Neural progenitor cell (in vitro differentiated cells): ENCODE data around the gene ZNF496. TPM values are rescaled to one million over a fixed set of nuclear protein-coding genes. Genes with fewer than 3 reads are reported as not detected.

Experiments used
- DNase-seq: peaks from one replicate; pipeline ENCODE4 v3.0.0-alpha.2; 2016; ENCODE audit warnings: low spot score
- H2AFZ ChIP-seq: fragments of 200-600 bp; sonication (generic); replicated peaks from 2 replicates; pipeline ENCODE4 v1.6.1; 2016; ENCODE audit warnings: antibody characterized with exemption
- H3F3A ChIP-seq: fragments of 200-600 bp; sonication (generic); 2 replicates; pipeline ENCODE4 v1.6.1; 2016; ENCODE audit warnings: antibody characterized with exemption, low read depth
- H3K27ac ChIP-seq: fragments of 200-600 bp; sonication (generic); 2 replicates; pipeline ENCODE4 v1.5.1; 2016; ENCODE audit warnings: mild to moderate bottlenecking
- H3K27me3 ChIP-seq: fragments of 200-600 bp; sonication (generic); 2 replicates; pipeline ENCODE4 v1.6.1; 2016; ENCODE audit warnings: mild to moderate bottlenecking, moderate library complexity
- H3K36me3 ChIP-seq: fragments of 200-600 bp; sonication (generic); 2 replicates; pipeline ENCODE4 v1.5.1; 2016
- H3K4me1 ChIP-seq: fragments of 200-600 bp; sonication (generic); 2 replicates; pipeline ENCODE4 v1.6.1; 2016; ENCODE audit warnings: mixed run types
- H3K4me2 ChIP-seq: fragments of 200-600 bp; sonication (generic); 2 replicates; pipeline ENCODE4 v1.6.1; 2016
- H3K4me3 ChIP-seq: fragments of 200-600 bp; sonication (generic); 2 replicates; pipeline ENCODE4 v1.5.1; 2016
- H3K79me2 ChIP-seq: fragments of 200-600 bp; sonication (generic); 2 replicates; pipeline ENCODE4 v1.6.1; 2016; ENCODE audit warnings: low read depth
- H3K9ac ChIP-seq: fragments of 200-600 bp; sonication (generic); 2 replicates; pipeline ENCODE4 v1.6.1; 2016
- H3K9me3 ChIP-seq: fragments of 200-600 bp; sonication (generic); 2 replicates; pipeline ENCODE4 v1.5.1; 2016; ENCODE audit warnings: low read depth
- H4K20me1 ChIP-seq: fragments of 200-600 bp; sonication (generic); 2 replicates; pipeline ENCODE4 v1.6.1; 2016; ENCODE audit warnings: low read depth
- H3K27ac Mint-ChIP-seq: 3 replicates; pipeline ENCODE4 v1.8.0; 2021; ENCODE audit warnings: mixed read lengths
- H3K27me3 Mint-ChIP-seq: 2 replicates; pipeline ENCODE4 v1.8.0; 2022; ENCODE audit warnings: low read depth, mild to moderate bottlenecking, inconsistent platforms, moderate library complexity, mixed read lengths; ENCODE audit not compliant: insufficient read depth
- H3K36me3 Mint-ChIP-seq: 3 replicates; pipeline ENCODE4 v1.8.0; 2021; ENCODE audit warnings: mixed read lengths
- H3K4me1 Mint-ChIP-seq: 3 replicates; pipeline ENCODE4 v1.8.0; 2021; ENCODE audit warnings: mixed read lengths
- H3K4me3 Mint-ChIP-seq: 3 replicates; pipeline ENCODE4 v1.8.0; 2021; ENCODE audit warnings: mild to moderate bottlenecking, moderate library complexity, mixed read lengths
- H3K9me3 Mint-ChIP-seq: 3 replicates; pipeline ENCODE4 v1.8.0; 2020; ENCODE audit warnings: mixed read lengths
- EZH2 ChIP-seq: fragments of 200-600 bp; sonication (generic); IDR thresholded peaks from 2 replicates; pipeline ENCODE4 v1.6.1; 2017; ENCODE audit warnings: antibody characterized with exemption, mild to moderate bottlenecking, moderate library complexity
- EZH2phosphoT487 ChIP-seq: fragments of 200-600 bp; sonication (generic); IDR thresholded peaks from 2 replicates; pipeline ENCODE4 v1.6.1; 2017; ENCODE audit warnings: antibody characterized with exemption
- total RNA-seq: library from RNA; depleted of rRNA; stranded (reverse); fragments of >200 nt; gene quantifications from 2 replicates; pipeline ENCODE4 v1.2.3, GENCODE V29; 2015; ENCODE audit warnings: low replicate concordance
- TF ChIP-seq, protein P1 (sequence below): fragments of 200-600 bp; sonication (generic); IDR thresholded peaks from 2 replicates; pipeline ENCODE4 v1.5.1; 2017; ENCODE audit warnings: antibody characterized with exemption, mild to moderate bottlenecking

Gene ZNF496
- total RNA-seq, 1 donor from 2014 or later: 30.1 TPM

DNA sequence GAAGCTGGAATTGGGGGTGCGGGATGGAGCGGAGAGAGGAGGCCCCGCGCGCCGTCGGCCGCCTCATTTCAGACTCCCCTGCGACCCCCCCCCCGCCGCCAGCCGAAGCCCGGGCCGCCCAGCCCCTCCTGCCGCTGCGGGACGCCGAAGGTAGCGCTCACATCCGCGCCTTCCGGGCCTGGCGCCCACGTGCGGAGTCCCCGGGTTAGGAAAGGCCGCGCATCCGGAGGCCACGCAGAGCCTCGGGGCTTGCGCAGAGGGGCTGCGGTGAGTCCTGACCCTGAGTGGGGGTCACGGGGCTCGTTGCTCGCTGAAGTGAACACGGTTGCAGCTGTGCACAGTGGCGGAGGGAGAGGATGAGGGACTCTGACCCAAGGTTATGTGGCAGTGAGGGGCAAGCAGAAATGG lies 552 bp upstream of the ZNF496 start:
- H3K4me3 Mint-ChIP-seq: peak overlapping the region; percentile 92
- TF ChIP-seq, protein P1, sequence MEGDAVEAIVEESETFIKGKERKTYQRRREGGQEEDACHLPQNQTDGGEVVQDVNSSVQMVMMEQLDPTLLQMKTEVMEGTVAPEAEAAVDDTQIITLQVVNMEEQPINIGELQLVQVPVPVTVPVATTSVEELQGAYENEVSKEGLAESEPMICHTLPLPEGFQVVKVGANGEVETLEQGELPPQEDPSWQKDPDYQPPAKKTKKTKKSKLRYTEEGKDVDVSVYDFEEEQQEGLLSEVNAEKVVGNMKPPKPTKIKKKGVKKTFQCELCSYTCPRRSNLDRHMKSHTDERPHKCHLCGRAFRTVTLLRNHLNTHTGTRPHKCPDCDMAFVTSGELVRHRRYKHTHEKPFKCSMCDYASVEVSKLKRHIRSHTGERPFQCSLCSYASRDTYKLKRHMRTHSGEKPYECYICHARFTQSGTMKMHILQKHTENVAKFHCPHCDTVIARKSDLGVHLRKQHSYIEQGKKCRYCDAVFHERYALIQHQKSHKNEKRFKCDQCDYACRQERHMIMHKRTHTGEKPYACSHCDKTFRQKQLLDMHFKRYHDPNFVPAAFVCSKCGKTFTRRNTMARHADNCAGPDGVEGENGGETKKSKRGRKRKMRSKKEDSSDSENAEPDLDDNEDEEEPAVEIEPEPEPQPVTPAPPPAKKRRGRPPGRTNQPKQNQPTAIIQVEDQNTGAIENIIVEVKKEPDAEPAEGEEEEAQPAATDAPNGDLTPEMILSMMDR: no peak
- no peak for TF ChIP-seq EZH2
- TF ChIP-seq EZH2phosphoT487: no peak
- Histone ChIP-seq H3K79me2 (peaks cover 92% of the 10 kb centered on the region), H3K27me3 (no peaks in the 10 kb centered on the region), H3K27ac (peak overlapping the region; percentile 33), H3K36me3 (no peaks in the 10 kb centered on the region), H3K4me3 (peak overlapping the region; percentile 100), H4K20me1 (peaks cover 82% of the 10 kb centered on the region), H3K4me1 (peaks cover 36% of the 10 kb centered on the region), H3K4me2 (peak overlapping the region; percentile 93), H3F3A (peaks cover 6% of the 10 kb centered on the region), H2AFZ (no peak overlapping the region), H3K9ac (peak overlapping the region; percentile 54), H3K9me3 (no peaks in the 10 kb centered on the region)
- H3K27me3 Mint-ChIP-seq: peaks cover 3% of the 10 kb centered on the region
- peak; percentile 76 for DNase-seq
- H3K9me3 Mint-ChIP-seq: no peaks in the 10 kb centered on the region
- no peak overlapping the region for H3K27ac Mint-ChIP-seq
- peaks cover 52% of the 10 kb centered on the region for H3K4me1 Mint-ChIP-seq
- H3K36me3 Mint-ChIP-seq: peaks cover 30% of the 10 kb centered on the region

DNA sequence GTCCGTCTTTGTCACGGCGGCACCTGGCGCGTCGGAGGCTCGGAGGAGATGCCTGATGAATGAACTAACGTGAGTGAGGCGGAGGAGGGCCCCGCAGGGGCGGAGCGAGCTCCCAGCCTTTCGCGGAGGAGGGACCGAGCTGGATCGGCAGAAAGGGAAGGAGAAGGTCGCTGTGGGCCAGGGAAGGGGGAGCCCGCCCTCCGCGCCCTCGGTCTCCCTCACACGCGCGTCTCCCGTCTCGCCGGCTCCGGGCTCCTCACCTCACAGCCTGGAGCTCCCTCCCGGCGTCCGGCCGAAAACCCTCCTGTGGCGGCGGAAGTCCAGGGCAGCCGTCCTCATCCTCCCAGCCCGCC lies 519 bp downstream of the ZNF496 start:
- Histone ChIP-seq H3K4me3 (peak overlapping the region; percentile 100), H3K9me3 (no peaks in the 10 kb centered on the region), H3F3A (peaks cover 6% of the 10 kb centered on the region), H3K4me1 (peaks cover 35% of the 10 kb centered on the region), H3K4me2 (peak overlapping the region; percentile 91), H3K9ac (peak overlapping the region; percentile 97), H3K27ac (peak overlapping the region; percentile 92), H3K36me3 (no peaks in the 10 kb centered on the region), H3K79me2 (peaks cover 83% of the 10 kb centered on the region), H2AFZ (peak overlapping the region; percentile 84), H4K20me1 (peaks cover 82% of the 10 kb centered on the region), H3K27me3 (no peaks in the 10 kb centered on the region)
- Mint-ChIP-seq H3K4me1 (peaks cover 44% of the 10 kb centered on the region), H3K36me3 (peaks cover 37% of the 10 kb centered on the region), H3K9me3 (no peaks in the 10 kb centered on the region), H3K27ac (no peak overlapping the region), H3K27me3 (peaks cover 5% of the 10 kb centered on the region), H3K4me3 (peak overlapping the region; percentile 93)
- DNase-seq: peak; percentile 88
- TF ChIP-seq, protein P1: no peak
- TF ChIP-seq EZH2 (no peak), EZH2phosphoT487 (no peak)

DNA sequence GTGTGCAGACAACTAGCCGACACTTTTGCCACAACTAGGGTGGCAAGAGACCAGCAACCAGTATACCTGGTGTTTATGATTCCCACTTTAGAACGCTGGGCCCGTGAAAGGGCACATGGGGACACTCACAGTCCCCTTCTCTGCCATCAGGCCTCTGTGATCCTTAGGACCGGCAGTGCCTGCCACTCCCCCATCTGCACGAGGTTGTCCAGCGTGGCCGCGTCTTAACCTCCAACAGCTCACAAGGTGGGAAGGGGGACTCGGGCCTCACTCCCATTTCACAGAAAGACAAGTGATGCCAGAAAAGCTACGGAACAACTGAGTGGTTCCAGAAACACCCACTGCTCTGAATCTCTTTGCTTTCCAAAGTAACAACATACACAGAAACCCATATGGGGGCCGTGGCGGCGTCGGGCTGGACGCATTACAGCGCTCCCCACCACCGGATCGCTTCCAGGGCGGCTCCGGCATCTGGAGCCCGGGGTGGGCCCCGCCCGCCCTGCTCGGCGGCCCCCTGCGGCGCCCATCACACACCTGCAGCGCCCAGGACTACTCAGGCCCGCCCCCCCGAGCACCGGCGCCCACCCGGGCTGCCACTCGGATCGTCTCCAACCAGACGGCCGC lies 1.0 kb downstream of the ZNF496 start:
- Histone ChIP-seq H4K20me1 (peaks cover 82% of the 10 kb centered on the region), H3K79me2 (peaks cover 80% of the 10 kb centered on the region), H3K4me2 (peak overlapping the region; percentile 91), H3K4me3 (peak overlapping the region; percentile 100), H3F3A (peaks cover 6% of the 10 kb centered on the region), H3K27ac (peak overlapping the region; percentile 92), H2AFZ (peak overlapping the region; percentile 84), H3K27me3 (no peaks in the 10 kb centered on the region), H3K9ac (peak overlapping the region; percentile 97), H3K36me3 (no peaks in the 10 kb centered on the region), H3K4me1 (peaks cover 31% of the 10 kb centered on the region), H3K9me3 (no peaks in the 10 kb centered on the region)
- no peak for DNase-seq
- peaks cover 41% of the 10 kb centered on the region for H3K4me1 Mint-ChIP-seq
- peaks cover 38% of the 10 kb centered on the region for H3K36me3 Mint-ChIP-seq
- H3K4me3 Mint-ChIP-seq: peak overlapping the region; percentile 93
- H3K27ac Mint-ChIP-seq: no peak overlapping the region
- TF ChIP-seq EZH2: no peak
- TF ChIP-seq, protein P1: no peak
- no peak for TF ChIP-seq EZH2phosphoT487
- H3K9me3 Mint-ChIP-seq: no peaks in the 10 kb centered on the region
- peaks cover 5% of the 10 kb centered on the region for H3K27me3 Mint-ChIP-seq
